Spleen (tissue), 7 donors: ENCODE measurements around the gene KRT13.

Experiments used
- CTCF ChIP-seq, 11 experiments: fragments of 200-600 bp in 7 of 11; fragments of 450-650 bp in 4 of 11; sonication (generic) in 4 of 11; IDR thresholded peaks in 8 of 11; conservative IDR thresholded peaks in 3 of 11; 1 replicate in 7 of 11; 2 replicates in 4 of 11; pipeline versions ENCODE4 v1.4.0 to v1.8.0; 2016 to 2021; ENCODE audit warnings: antibody characterized with exemption in 11 of 11, inconsistent platforms in 4 of 11, mild to moderate bottlenecking in 1 of 11
- POLR2A ChIP-seq, 3 donors: fragments of 450-650 bp; IDR thresholded peaks; one replicate each; pipeline ENCODE4 v1.5.1; 2017; ENCODE audit warnings: antibody characterized with exemption in 3 of 3, mild to moderate bottlenecking in 1 of 3
- POLR2AphosphoS5 ChIP-seq, 3 donors: sonication (generic); formaldehyde crosslinking; IDR thresholded peaks; one replicate each; pipeline ENCODE4 v1.5.1; 2017; ENCODE audit warnings: antibody characterized with exemption in 3 of 3
- donor health status: DM: no; HTN: no; CAD: no; lungs with moderate emphysema.
- donor health status: DM: no; HTN: no; CAD: no.
- donor health status: DM: no; HTN: no; CAD: no.

DNA sequence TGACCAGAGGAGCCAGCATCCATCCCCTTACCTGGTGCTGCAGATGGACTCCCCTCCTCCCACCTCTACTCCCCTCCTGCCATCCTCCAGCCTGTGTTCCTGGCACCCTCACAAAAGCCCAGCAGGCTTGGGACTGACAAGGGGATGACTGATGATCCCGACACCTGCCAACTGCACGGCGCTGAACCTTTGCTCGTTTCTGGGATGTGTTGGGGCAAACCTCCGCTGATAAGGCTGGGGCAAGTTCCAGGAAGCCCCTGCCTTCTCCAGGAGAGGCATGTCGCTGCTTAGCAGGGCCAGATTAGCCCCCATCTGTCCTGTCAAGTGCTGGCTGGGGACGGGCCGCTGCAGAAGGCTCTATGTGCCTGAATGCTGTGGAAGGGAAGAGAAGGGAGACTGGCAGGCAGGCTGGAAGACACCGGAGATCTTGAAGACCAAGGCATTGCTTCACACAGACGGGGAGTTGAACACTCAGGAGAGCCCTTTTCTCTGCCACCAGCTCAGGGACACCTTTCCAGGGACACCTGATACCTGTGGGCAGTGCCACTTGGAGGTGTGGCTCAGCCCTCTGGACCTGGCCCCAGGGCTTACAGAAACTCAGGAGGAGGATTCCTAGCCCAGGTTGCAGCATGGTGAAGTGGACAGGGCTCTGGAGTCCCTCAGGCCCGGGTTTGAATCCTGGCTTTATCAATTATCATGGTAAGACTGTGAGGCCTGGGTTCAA lies 14.3 kb upstream of the KRT13 start:
- TF ChIP-seq CTCF (IDR thresholded peaks at IDR 0.05 in 8 of 11, conservative IDR thresholded peaks at IDR 0.05 in 3 of 11), result no peak
- no peak for TF ChIP-seq POLR2AphosphoS5 (IDR thresholded peaks at IDR 0.05)
- no peak for TF ChIP-seq POLR2A (IDR thresholded peaks at IDR 0.05)
